A549 (cell line): ENCODE results near the gene PLCB4. TPM values are rescaled to one million over a fixed set of nuclear protein-coding genes. Genes with fewer than 3 reads are reported as not detected.

Experiments used
- ATAC-seq, 2 experiments: fragments of 200-7000 bp in 1 of 2; fragments of >200 bp in 1 of 2; cut with Nextera tagmentation in 1 of 2; cut with Tn5 transposase in 1 of 2; 3 replicates each; pipeline versions ENCODE4 v1.8.0 to v1.9.1; 2018 to 2020; ENCODE audit warnings: mild to moderate bottlenecking in 1 of 2, moderate library complexity in 1 of 2
- CTCF ChIA-PET: fragments of 300-600 bp; sonication (Branson Sonifier 250); formaldehyde crosslinking; extraction: SDS; loops from one replicate; lab custom pipeline; 2021; ENCODE audit warnings: antibody characterized with exemption, inconsistent platforms; lab: Yijun Ruan, JAX
- POLR2A ChIA-PET: fragments of 350-600 bp; formaldehyde crosslinking; extraction: SDS; loops from one replicate; lab custom pipeline; 2021; ENCODE audit warnings: antibody characterized with exemption, inconsistent platforms; lab: Yijun Ruan, JAX
- DNase-seq, 2 experiments: peaks; one replicate each; pipeline versions ENCODE4 v3.0.0 to v3.0.0-alpha.2; 2011 to 2016; ENCODE audit warnings: low read depth in 1 of 2, low spot score in 1 of 2
- FAIRE-seq: peaks from 2 replicates; lab custom pipeline; 2011; peaks lifted over from hg19 to GRCh38; lab: Jason Lieb, UNC
- H3K27ac ChIP-seq, 2 experiments: fragments of >200 bp; sonication (Bioruptor Twin); formaldehyde crosslinking; 3 replicates each; pipeline ENCODE4 v1.5.1; 2016 to 2017
- H3K4me1 ChIP-seq: fragments of >200 bp; sonication (Bioruptor Twin); formaldehyde crosslinking; 3 replicates; pipeline ENCODE4 v1.6.1; 2016
- H3K4me2 ChIP-seq: fragments of >200 bp; sonication (Bioruptor Twin); formaldehyde crosslinking; 3 replicates; pipeline ENCODE4 v1.6.1; 2016
- H3K4me3 ChIP-seq: fragments of >200 bp; sonication (Bioruptor Twin); formaldehyde crosslinking; 3 replicates; pipeline ENCODE4 v1.5.1; 2016
- H3K9me3 ChIP-seq: fragments of >200 bp; sonication (Bioruptor Twin); formaldehyde crosslinking; 3 replicates; pipeline ENCODE4 v1.6.1; 2016
- CBX2 ChIP-seq: fragments of 200-600 bp; sonication (generic); IDR thresholded peaks from 2 replicates; pipeline ENCODE4 v1.6.1; 2016; ENCODE audit warnings: low read depth, mild to moderate bottlenecking, borderline replicate concordance
- CEBPB ChIP-seq, 2 experiments: fragments of >200 bp in 1 of 2; sonication (Bioruptor Twin) in 1 of 2; formaldehyde crosslinking in 1 of 2; IDR thresholded peaks; 2 replicates each; pipeline ENCODE4 v1.6.1; 2012 to 2016
- CHD2 ChIP-seq: fragments of 150-350 bp; IDR thresholded peaks from 2 replicates; pipeline ENCODE4 v1.6.1; 2014; ENCODE audit warnings: low read length; ENCODE audit not compliant: partially characterized antibody
- CHD4 ChIP-seq: fragments of 200-600 bp; sonication (generic); IDR thresholded peaks from 2 replicates; pipeline ENCODE4 v1.6.1; 2016; ENCODE audit warnings: antibody characterized with exemption, mild to moderate bottlenecking, borderline replicate concordance
- EP300 ChIP-seq, 2 experiments: fragments of >200 bp; sonication (Bioruptor Twin); formaldehyde crosslinking; IDR thresholded peaks; 2 replicates in 1 of 2; 3 replicates in 1 of 2; pipeline ENCODE4 v1.6.1; 2016 to 2017
- ESRRA ChIP-seq: fragments of 150-350 bp; IDR thresholded peaks from 2 replicates; pipeline ENCODE4 v1.6.1; 2014; ENCODE audit warnings: mild to moderate bottlenecking, low read length, borderline replicate concordance
- FOSB ChIP-seq: fragments of 250-450 bp; sonication (Bioruptor Pico); IDR thresholded peaks from 2 replicates; pipeline ENCODE4 v1.5.0; 2020; ENCODE audit warnings: mild to moderate bottlenecking, moderate library complexity
- FOSL2 ChIP-seq, 2 experiments: fragments of 450-650 bp in 1 of 2; fragments of >200 bp in 1 of 2; sonication (Bioruptor Twin) in 1 of 2; formaldehyde crosslinking; IDR thresholded peaks; 2 replicates each; pipeline versions ENCODE4 v1.5.0 to v1.6.1; 2016 to 2020; ENCODE audit warnings: mild to moderate bottlenecking in 1 of 2, moderate library complexity in 1 of 2
- HOXA7 ChIP-seq: fragments of 250-450 bp; sonication (Bioruptor Pico); IDR thresholded peaks from 2 replicates; pipeline ENCODE4 v1.5.0; 2020; ENCODE audit warnings: mild to moderate bottlenecking, moderate library complexity
- HOXB13 ChIP-seq: fragments of 250-450 bp; sonication (Bioruptor Pico); IDR thresholded peaks from 2 replicates; pipeline ENCODE4 v1.5.0; 2020; ENCODE audit warnings: low read depth, mild to moderate bottlenecking, moderate library complexity
- HOXB5 ChIP-seq: fragments of 250-450 bp; sonication (Bioruptor Pico); IDR thresholded peaks from 2 replicates; pipeline ENCODE4 v1.5.0; 2020; ENCODE audit warnings: mild to moderate bottlenecking, moderate library complexity
- JUN ChIP-seq, 2 experiments: fragments of >200 bp; sonication (Bioruptor Twin); formaldehyde crosslinking; IDR thresholded peaks; 2 replicates in 1 of 2; 3 replicates in 1 of 2; pipeline ENCODE4 v1.6.1; 2016 to 2017
- KDM5A ChIP-seq: fragments of 200-600 bp; sonication (generic); IDR thresholded peaks from 2 replicates; pipeline ENCODE4 v1.6.1; 2016; ENCODE audit warnings: antibody characterized with exemption, mild to moderate bottlenecking
- MAX ChIP-seq: IDR thresholded peaks from 2 replicates; pipeline ENCODE4 v1.6.1; 2012
- MAZ ChIP-seq: fragments of 150-350 bp; IDR thresholded peaks from 2 replicates; pipeline ENCODE4 v1.6.1; 2014; ENCODE audit warnings: antibody characterized with exemption, low read depth, low read length, borderline replicate concordance
- MYC ChIP-seq: IDR thresholded peaks from 2 replicates; pipeline ENCODE4 v1.6.1; 2012; ENCODE audit warnings: mild to moderate bottlenecking, inconsistent platforms, low read length, improper control_type of control experiment, borderline replicate concordance
- NFE2L2 ChIP-seq: fragments of 150-350 bp; conservative IDR thresholded peaks from 2 replicates; pipeline ENCODE4 v1.6.1; 2014; ENCODE audit warnings: low read length
- POLR2A ChIP-seq: IDR thresholded peaks from 2 replicates; pipeline ENCODE4 v1.6.1; 2012; ENCODE audit warnings: mild to moderate bottlenecking, low read length
- POLR2AphosphoS2 ChIP-seq: conservative IDR thresholded peaks from 2 replicates; pipeline ENCODE4 v1.6.1; 2012; ENCODE audit warnings: low read length, improper control_type of control experiment, inconsistent platforms
- RAD21 ChIP-seq, 2 experiments: fragments of >200 bp in 1 of 2; sonication (Bioruptor Twin) in 1 of 2; formaldehyde crosslinking in 1 of 2; IDR thresholded peaks in 1 of 2; conservative IDR thresholded peaks in 1 of 2; 2 replicates in 1 of 2; 3 replicates in 1 of 2; pipeline ENCODE4 v1.6.1; 2012 to 2018; ENCODE audit warnings: inconsistent platforms in 1 of 2
- RCOR1 ChIP-seq: fragments of 150-350 bp; IDR thresholded peaks from 2 replicates; pipeline ENCODE4 v1.6.1; 2014; ENCODE audit warnings: antibody characterized with exemption, low read length, low read depth
- RNF2 ChIP-seq: fragments of 200-600 bp; sonication (generic); IDR thresholded peaks from 2 replicates; pipeline ENCODE4 v1.6.1; 2016; ENCODE audit warnings: low read depth, mild to moderate bottlenecking, antibody characterized with exemption, moderate library complexity, borderline replicate concordance
- TFCP2L1 ChIP-seq: fragments of 250-450 bp; sonication (Bioruptor Pico); IDR thresholded peaks from 2 replicates; pipeline ENCODE4 v1.5.0; 2021; ENCODE audit warnings: mild to moderate bottlenecking
- ZNF302 ChIP-seq: fragments of 250-450 bp; sonication (Bioruptor Pico); IDR thresholded peaks from 2 replicates; pipeline ENCODE4 v1.9.0; 2021; ENCODE audit warnings: inconsistent platforms, mild to moderate bottlenecking, moderate library complexity
- WGBS: methylation state at CpG from one replicate; pipeline ENCODE4 v1.1.6; 2017; ENCODE audit errors: missing lambda C conversion rate; 5-methylcytosine and 5-hydroxymethylcytosine counted together
- polyA plus RNA-seq, 4 experiments: library from polyadenylated mRNA; depleted of rRNA in 3 of 4; stranded (reverse); fragments of >200 nt; fragmentation: RNase III in 1 of 4; extraction: RNeasy Plus Mini Kit Qiagen cat#74134 plus additional on column Dnase treatment in 1 of 4; gene quantifications; 2 replicates in 3 of 4; 3 replicates in 1 of 4; pipeline ENCODE4 v1.2.3, GENCODE V29; 2011 to 2017
- TF ChIP-seq, protein P1 (sequence below): fragments of >200 bp; sonication (Bioruptor Twin); formaldehyde crosslinking; IDR thresholded peaks from 2 replicates; pipeline ENCODE4 v1.6.1; 2016
- TF ChIP-seq, protein P2 (sequence below): fragments of 200-600 bp; sonication (generic); IDR thresholded peaks from 2 replicates; pipeline ENCODE4 v1.6.1; 2016; ENCODE audit warnings: antibody characterized with exemption, mild to moderate bottlenecking, moderate library complexity
- TF ChIP-seq, protein P3 (sequence below): IDR thresholded peaks from 2 replicates; pipeline ENCODE4 v1.6.1; 2012

Gene PLCB4
- polyA plus RNA-seq, 2 of the 4 experiments (the other 2 are of a cell fraction) = 17.1 to 32.1 TPM

- H3K9me3 ChIP-seq = no peaks in the 10 kb centered on the region
- ChIA-PET CTCF (interaction anchor here (0.6 to 1.2 kb wide), 3 partner anchors 28 to 345 kb away, joined by 3 read pairs; no protein-coding TSS in a partner anchor), POLR2A (interaction anchor here (1.1 kb wide), 1 partner anchor 130 kb away, joined by 3 read pairs; no protein-coding TSS in a partner anchor)
- H3K4me3 ChIP-seq = no peak overlapping the region
- peaks cover 60% of the 10 kb centered on the region for H3K4me1 ChIP-seq
- no peak for TF ChIP-seq MYC
- TF ChIP-seq JUN (IDR thresholded peaks at IDR 0.05) = no peak
- TF ChIP-seq, protein P1, sequence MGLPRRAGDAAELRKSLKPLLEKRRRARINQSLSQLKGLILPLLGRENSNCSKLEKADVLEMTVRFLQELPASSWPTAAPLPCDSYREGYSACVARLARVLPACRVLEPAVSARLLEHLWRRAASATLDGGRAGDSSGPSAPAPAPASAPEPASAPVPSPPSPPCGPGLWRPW = no peak
- TF ChIP-seq TFCP2L1 (CRISPR knock-in tag) = no peak
- no peak for TF ChIP-seq ZNF302 (CRISPR knock-in tag)
- TF ChIP-seq FOSL2 (IDR thresholded peaks at IDR 0.05) = no peak
- no peak for TF ChIP-seq FOSL2 (CRISPR knock-in tag; IDR thresholded peaks at IDR 0.05)
- TF ChIP-seq CHD4 = no peak
- no peak for TF ChIP-seq POLR2A
- no peak for TF ChIP-seq RAD21 (conservative IDR thresholded peaks at IDR 0.05 in 1 of 2, IDR thresholded peaks at IDR 0.05 in 1 of 2)
- TF ChIP-seq CBX2 = no peak
- TF ChIP-seq HOXB13 (CRISPR knock-in tag) = no peak
- no peak for TF ChIP-seq POLR2AphosphoS2
- TF ChIP-seq NFE2L2 = no peak
- TF ChIP-seq ESRRA = no peak
- TF ChIP-seq MAZ = no peak
- no peak for TF ChIP-seq RNF2
- H3K27ac ChIP-seq = peak overlapping the region; percentile 66 to 78; a peak in 3 of 6 replicates
- ATAC-seq (no peak), DNase-seq (no peak), FAIRE-seq (peak; percentile 88)
- H3K4me2 ChIP-seq = peak overlapping the region; percentile 18; the same call in 1 of the 3 replicates
Observed at GRCh38 chr20:9198460-9198859, 129.6 kb downstream of the PLCB4 start.

- H3K9me3 ChIP-seq = no peaks in the 10 kb centered on the region
- peaks cover 64% of the 10 kb centered on the region for H3K4me1 ChIP-seq
- ChIA-PET CTCF (interaction anchor here (0.7 to 1.3 kb wide), 3 partner anchors 18 to 62 kb away, joined by 3 read pairs; no protein-coding TSS in a partner anchor), POLR2A (interaction anchor here (1.2 kb wide), 1 partner anchor 131 kb away, joined by 4 read pairs; the partner anchor contains the start of gene PLCB4)
- peak overlapping the region; percentile 78 for H3K4me2 ChIP-seq
- H3K4me3 ChIP-seq = 0 out of 3 replicates have a peak overlapping the region, but pooled peaks have one; percentile 3
- WGBS = 4% methylated on average over 5 of the region's 5 CpGs
- peak overlapping the region; percentile 76 to 83 for H3K27ac ChIP-seq
- DNase-seq (peak in 1 of 2 experiments; percentile 71), FAIRE-seq (no peak), ATAC-seq (peak; percentile 69 to 79)
- TF ChIP-seq CEBPB (IDR thresholded peaks at IDR 0.05) = peak in 1 of 2 experiments; percentile 71; a peak in 2 of 4 replicates
- TF ChIP-seq, protein P2, sequence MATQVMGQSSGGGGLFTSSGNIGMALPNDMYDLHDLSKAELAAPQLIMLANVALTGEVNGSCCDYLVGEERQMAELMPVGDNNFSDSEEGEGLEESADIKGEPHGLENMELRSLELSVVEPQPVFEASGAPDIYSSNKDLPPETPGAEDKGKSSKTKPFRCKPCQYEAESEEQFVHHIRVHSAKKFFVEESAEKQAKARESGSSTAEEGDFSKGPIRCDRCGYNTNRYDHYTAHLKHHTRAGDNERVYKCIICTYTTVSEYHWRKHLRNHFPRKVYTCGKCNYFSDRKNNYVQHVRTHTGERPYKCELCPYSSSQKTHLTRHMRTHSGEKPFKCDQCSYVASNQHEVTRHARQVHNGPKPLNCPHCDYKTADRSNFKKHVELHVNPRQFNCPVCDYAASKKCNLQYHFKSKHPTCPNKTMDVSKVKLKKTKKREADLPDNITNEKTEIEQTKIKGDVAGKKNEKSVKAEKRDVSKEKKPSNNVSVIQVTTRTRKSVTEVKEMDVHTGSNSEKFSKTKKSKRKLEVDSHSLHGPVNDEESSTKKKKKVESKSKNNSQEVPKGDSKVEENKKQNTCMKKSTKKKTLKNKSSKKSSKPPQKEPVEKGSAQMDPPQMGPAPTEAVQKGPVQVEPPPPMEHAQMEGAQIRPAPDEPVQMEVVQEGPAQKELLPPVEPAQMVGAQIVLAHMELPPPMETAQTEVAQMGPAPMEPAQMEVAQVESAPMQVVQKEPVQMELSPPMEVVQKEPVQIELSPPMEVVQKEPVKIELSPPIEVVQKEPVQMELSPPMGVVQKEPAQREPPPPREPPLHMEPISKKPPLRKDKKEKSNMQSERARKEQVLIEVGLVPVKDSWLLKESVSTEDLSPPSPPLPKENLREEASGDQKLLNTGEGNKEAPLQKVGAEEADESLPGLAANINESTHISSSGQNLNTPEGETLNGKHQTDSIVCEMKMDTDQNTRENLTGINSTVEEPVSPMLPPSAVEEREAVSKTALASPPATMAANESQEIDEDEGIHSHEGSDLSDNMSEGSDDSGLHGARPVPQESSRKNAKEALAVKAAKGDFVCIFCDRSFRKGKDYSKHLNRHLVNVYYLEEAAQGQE = no peak
- peak; percentile 68; the same call in 1 of the 2 replicates for TF ChIP-seq HOXB5 (CRISPR knock-in tag)
Observed at GRCh38 chr20:9200196-9200595, 131.3 kb downstream of the PLCB4 start.

- peak; percentile 93 to 95 for ATAC-seq
- FAIRE-seq = peak; percentile 98
- POLR2A ChIA-PET = interaction anchor here (1.2 kb wide), 1 partner anchor 131 kb away, joined by 4 read pairs; the partner anchor contains the start of gene PLCB4
- TF ChIP-seq RCOR1 (no peak), HOXA7 (no peak), MAX (peak; percentile 76), EP300 (IDR thresholded peaks at IDR 0.05) (peak; percentile 57 to 71; a peak in 3 of 5 replicates), KDM5A (no peak), HOXB5 (CRISPR knock-in tag) (peak; percentile 83), CHD2 (peak; percentile 14), CHD4 (no peak), FOSB (CRISPR knock-in tag) (peak; percentile 65; the same call in 1 of the 2 replicates)
- TF ChIP-seq, protein P3, sequence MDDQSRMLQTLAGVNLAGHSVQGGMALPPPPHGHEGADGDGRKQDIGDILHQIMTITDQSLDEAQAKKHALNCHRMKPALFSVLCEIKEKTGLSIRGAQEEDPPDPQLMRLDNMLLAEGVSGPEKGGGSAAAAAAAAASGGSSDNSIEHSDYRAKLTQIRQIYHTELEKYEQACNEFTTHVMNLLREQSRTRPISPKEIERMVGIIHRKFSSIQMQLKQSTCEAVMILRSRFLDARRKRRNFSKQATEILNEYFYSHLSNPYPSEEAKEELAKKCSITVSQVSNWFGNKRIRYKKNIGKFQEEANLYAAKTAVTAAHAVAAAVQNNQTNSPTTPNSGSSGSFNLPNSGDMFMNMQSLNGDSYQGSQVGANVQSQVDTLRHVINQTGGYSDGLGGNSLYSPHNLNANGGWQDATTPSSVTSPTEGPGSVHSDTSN = peak; percentile 89
Observed at GRCh38 chr20:9200620-9201019, 131.7 kb downstream of the PLCB4 start.

More at GRCh38 chr20:9200620-9201019, 131.7 kb downstream of the PLCB4 start:
- Histone ChIP-seq H3K9me3 (no peaks in the 10 kb centered on the region), H3K4me1 (peaks cover 64% of the 10 kb centered on the region), H3K4me3 (0 out of 3 replicates have a peak overlapping the region, but pooled peaks have one; percentile 3), H3K4me2 (peak overlapping the region; percentile 78), H3K27ac (peak overlapping the region; percentile 76 to 83)
- 0% methylated on average over 1 of the region's 1 CpG for WGBS
- CTCF ChIA-PET = interaction anchor here (0.7 to 1.3 kb wide), 3 partner anchors 18 to 62 kb away, joined by 3 read pairs; no protein-coding TSS in a partner anchor
- peak; percentile 77 to 96 for DNase-seq
